ENCODE data around the gene FTCD. TPM values are rescaled to one million over a fixed set of nuclear protein-coding genes. Genes with fewer than 3 reads are reported as not detected.
"Not testable (repeated sequence)": the region's sequence is repeated elsewhere in the genome, so short reads cannot be mapped to it uniquely, and the experiment has no call there.

Gene FTCD
- total RNA-seq, 4 donors from 2014 or later: not detected

- TF ChIP-seq, protein P1, sequence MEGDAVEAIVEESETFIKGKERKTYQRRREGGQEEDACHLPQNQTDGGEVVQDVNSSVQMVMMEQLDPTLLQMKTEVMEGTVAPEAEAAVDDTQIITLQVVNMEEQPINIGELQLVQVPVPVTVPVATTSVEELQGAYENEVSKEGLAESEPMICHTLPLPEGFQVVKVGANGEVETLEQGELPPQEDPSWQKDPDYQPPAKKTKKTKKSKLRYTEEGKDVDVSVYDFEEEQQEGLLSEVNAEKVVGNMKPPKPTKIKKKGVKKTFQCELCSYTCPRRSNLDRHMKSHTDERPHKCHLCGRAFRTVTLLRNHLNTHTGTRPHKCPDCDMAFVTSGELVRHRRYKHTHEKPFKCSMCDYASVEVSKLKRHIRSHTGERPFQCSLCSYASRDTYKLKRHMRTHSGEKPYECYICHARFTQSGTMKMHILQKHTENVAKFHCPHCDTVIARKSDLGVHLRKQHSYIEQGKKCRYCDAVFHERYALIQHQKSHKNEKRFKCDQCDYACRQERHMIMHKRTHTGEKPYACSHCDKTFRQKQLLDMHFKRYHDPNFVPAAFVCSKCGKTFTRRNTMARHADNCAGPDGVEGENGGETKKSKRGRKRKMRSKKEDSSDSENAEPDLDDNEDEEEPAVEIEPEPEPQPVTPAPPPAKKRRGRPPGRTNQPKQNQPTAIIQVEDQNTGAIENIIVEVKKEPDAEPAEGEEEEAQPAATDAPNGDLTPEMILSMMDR (IDR thresholded peaks at IDR 0.05): no peak
- TF ChIP-seq EP300 (IDR thresholded peaks at IDR 0.05): no peak
- TF ChIP-seq POLR2AphosphoS5 (IDR thresholded peaks at IDR 0.05): no peak
- no peak for TF ChIP-seq POLR2A (IDR thresholded peaks at IDR 0.05)
- DNase-seq (ENCODE audit: low spot score in 2 of 2): peak; percentile 50 to 77
- Histone ChIP-seq H3K27ac (no peak overlapping the region), H3K27me3 (no peaks in the 10 kb centered on the region), H3K4me1 (peaks cover 7% of the 10 kb centered on the region), H3K36me3 (no peaks in the 10 kb centered on the region), H3K4me3 (no peak overlapping the region), H3K9me3 (no peaks in the 10 kb centered on the region)
- 72% methylated on average over 17 of the region's 19 CpGs for WGBS
Observed at GRCh38 chr21:46150073-46150472, 5.3 kb downstream of the FTCD start.

GRCh38 chr21:46149205-46149901, 6.0 kb downstream of the FTCD start:
- Histone ChIP-seq H3K27ac (no peak overlapping the region), H3K4me3 (no peak overlapping the region), H3K27me3 (no peaks in the 10 kb centered on the region), H3K36me3 (no peaks in the 10 kb centered on the region), H3K4me1 (peaks cover 7% of the 10 kb centered on the region), H3K9me3 (no peaks in the 10 kb centered on the region)
- 84% methylated on average over 22 of the region's 22 CpGs for WGBS
- DNase-seq (ENCODE audit: low spot score in 2 of 2): peak in 1 of 2 donors; percentile 47
- TF ChIP-seq POLR2AphosphoS5 (IDR thresholded peaks at IDR 0.05): no peak
- TF ChIP-seq POLR2A (IDR thresholded peaks at IDR 0.05): no peak
- TF ChIP-seq EP300 (IDR thresholded peaks at IDR 0.05): no peak
- TF ChIP-seq, protein P1 (IDR thresholded peaks at IDR 0.05): no peak

DNA sequence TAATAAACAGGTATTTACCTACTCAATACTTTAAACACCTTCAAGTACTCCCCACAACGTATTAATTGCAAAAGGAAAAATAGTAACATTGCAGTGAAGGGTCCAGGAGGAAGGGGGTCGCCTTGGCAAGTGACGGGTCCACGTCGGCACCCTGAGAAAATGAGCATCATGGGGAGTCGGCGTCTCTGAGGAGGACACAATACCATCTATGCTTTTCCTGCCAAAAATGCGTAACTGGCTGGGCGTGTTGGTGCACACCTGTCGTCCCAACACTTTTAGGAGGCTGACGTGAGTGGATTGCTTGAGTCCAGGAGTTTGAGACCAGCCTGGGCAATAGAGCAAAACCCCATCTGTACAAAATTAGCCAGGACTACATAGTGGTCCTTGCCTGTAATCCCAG, 7.3 kb downstream of the FTCD start:
- Histone ChIP-seq H3K27ac (no peak overlapping the region), H3K4me1 (peaks cover 12% of the 10 kb centered on the region), H3K4me3 (no peak overlapping the region), H3K36me3 (no peaks in the 10 kb centered on the region), H3K27me3 (no peaks in the 10 kb centered on the region), H3K9me3 (no peaks in the 10 kb centered on the region)
- peak in 1 of 2 donors; percentile 25 for DNase-seq (ENCODE audit: low spot score in 2 of 2)
- WGBS: 66% methylated on average over 10 of the region's 11 CpGs
- no peak for TF ChIP-seq POLR2A (IDR thresholded peaks at IDR 0.05)
- TF ChIP-seq, protein P1 (IDR thresholded peaks at IDR 0.05): no peak

GRCh38 chr21:46147429-46147828, 8.0 kb downstream of the FTCD start:
- not testable (repeated sequence) for H3K4me3 ChIP-seq, H3K27ac ChIP-seq, H3K36me3 ChIP-seq, H3K9me3 ChIP-seq, H3K27me3 ChIP-seq
- WGBS: 82% methylated on average over 12 of the region's 12 CpGs
- TF ChIP-seq, protein P1 (IDR thresholded peaks at IDR 0.05): peak in 1 of 2 donors; percentile 41
- peak in 1 of 2 donors; percentile 58 for DNase-seq (ENCODE audit: low spot score in 2 of 2)
- H3K4me1 ChIP-seq: peaks cover 10% of the 10 kb centered on the region

DNA sequence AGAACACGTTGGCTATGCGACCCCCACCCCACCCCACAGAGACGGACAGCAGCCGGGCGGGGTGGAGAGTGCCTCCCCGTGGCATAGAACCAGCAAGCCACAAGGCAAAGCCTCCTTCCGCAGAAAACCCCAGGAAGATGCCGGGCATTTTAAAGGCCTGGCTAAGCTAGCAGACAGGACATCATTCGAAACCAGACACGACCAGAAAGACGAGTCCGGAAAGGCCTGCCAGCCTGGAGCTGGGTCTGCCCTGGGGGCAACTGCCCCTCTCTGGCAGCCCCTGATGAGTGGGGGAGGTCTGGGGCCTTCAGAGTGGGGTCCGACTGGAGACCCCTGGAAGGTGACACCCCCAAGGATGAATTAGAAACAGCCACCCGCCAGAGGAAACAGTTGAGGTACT, 8.5 kb downstream of the FTCD start:
- 54% methylated on average over 14 of the region's 14 CpGs for WGBS
- H3K27ac ChIP-seq: no peak overlapping the region
- DNase-seq (ENCODE audit: low spot score in 2 of 2): peak in 1 of 2 donors; percentile 27

More for the DNA sequence above, 8.5 kb downstream of the FTCD start:
- no peaks in the 10 kb centered on the region for H3K9me3 ChIP-seq
- TF ChIP-seq POLR2A (IDR thresholded peaks at IDR 0.05) (no peak), POLR2AphosphoS5 (IDR thresholded peaks at IDR 0.05) (no peak), EP300 (IDR thresholded peaks at IDR 0.05) (no peak)
- TF ChIP-seq, protein P1 (IDR thresholded peaks at IDR 0.05): no peak
- no peak overlapping the region for H3K4me3 ChIP-seq
- no peaks in the 10 kb centered on the region for H3K36me3 ChIP-seq
- peaks cover 10% of the 10 kb centered on the region for H3K4me1 ChIP-seq
- H3K27me3 ChIP-seq: no peaks in the 10 kb centered on the region

All from suprapubic skin (tissue), 4 donors.